MM.1S (cell line): Measurements from ENCODE around the gene DNAL4.

Experiments used
- CTCF ChIP-seq: fragments of 300-600 bp; sonication (generic); IDR thresholded peaks from 2 replicates; pipeline ENCODE4 v1.5.1; 2016; ENCODE audit warnings: antibody characterized with exemption, low read length, mixed read lengths
- EZH2 ChIP-seq: fragments of 300-600 bp; sonication (generic); optimal IDR thresholded peaks from 2 replicates; pipeline ENCODE3; 2017; ENCODE audit warnings: low read depth, mild to moderate bottlenecking, antibody characterized with exemption, low read length, mixed read lengths

- no peak for TF ChIP-seq CTCF
- TF ChIP-seq EZH2, result no peak
Measured at GRCh38 chr22:38750638-38751037, 43.3 kb downstream of the DNAL4 start.
